ENCODE data around the gene STARD7. TPM values are rescaled to one million over a fixed set of nuclear protein-coding genes. Genes with fewer than 3 reads are reported as not detected.

The STARD7 gene
- total RNA-seq, 1 donor from 2014 or later = 80.2 TPM

- no peak overlapping the region for H3K4me3 Mint-ChIP-seq (ENCODE audit: unreplicated experiment)
- no peak overlapping the region for H3K27ac Mint-ChIP-seq (ENCODE audit: unreplicated experiment)
- H3K27me3 Mint-ChIP-seq (ENCODE audit: unreplicated experiment) = peaks cover 11% of the 10 kb centered on the region
- no peak for TF ChIP-seq CTCF (IDR thresholded peaks at IDR 0.05)
- no peaks in the 10 kb centered on the region for H3K9me3 Mint-ChIP-seq (ENCODE audit: unreplicated experiment)
- H3K36me3 Mint-ChIP-seq (ENCODE audit: unreplicated experiment) = no peaks in the 10 kb centered on the region
- no peaks in the 10 kb centered on the region for H3K4me1 Mint-ChIP-seq (ENCODE audit: unreplicated experiment)
- DNase-seq (ENCODE audit: extremely low spot score, unreplicated experiment) = no peak
Observed at GRCh38 chr2:96156011-96156820, 52.4 kb downstream of the STARD7 start.

GRCh38 chr2:96154506-96155380 is 53.9 kb downstream of the STARD7 start:
- H3K36me3 Mint-ChIP-seq (ENCODE audit: unreplicated experiment) = no peaks in the 10 kb centered on the region
- DNase-seq (ENCODE audit: extremely low spot score, unreplicated experiment) = no peak

GRCh38 chr2:96153991-96154431 is 54.6 kb downstream of the STARD7 start:
- Mint-ChIP-seq H3K4me1 (ENCODE audit: unreplicated experiment) (no peaks in the 10 kb centered on the region), H3K27ac (ENCODE audit: unreplicated experiment) (no peak overlapping the region), H3K36me3 (ENCODE audit: unreplicated experiment) (no peaks in the 10 kb centered on the region), H3K4me3 (ENCODE audit: unreplicated experiment) (no peak overlapping the region), H3K27me3 (ENCODE audit: unreplicated experiment) (peaks cover 2% of the 10 kb centered on the region), H3K9me3 (ENCODE audit: unreplicated experiment) (no peaks in the 10 kb centered on the region)
- DNase-seq (ENCODE audit: extremely low spot score, unreplicated experiment) = no peak
- TF ChIP-seq CTCF (IDR thresholded peaks at IDR 0.05) = no peak

More at GRCh38 chr2:96154506-96155380, 53.9 kb downstream of the STARD7 start:
- peaks cover 8% of the 10 kb centered on the region for H3K27me3 Mint-ChIP-seq (ENCODE audit: unreplicated experiment)
- no peaks in the 10 kb centered on the region for H3K4me1 Mint-ChIP-seq (ENCODE audit: unreplicated experiment)
- H3K27ac Mint-ChIP-seq (ENCODE audit: unreplicated experiment) = no peak overlapping the region
- TF ChIP-seq CTCF (IDR thresholded peaks at IDR 0.05) = no peak
- H3K9me3 Mint-ChIP-seq (ENCODE audit: unreplicated experiment) = no peaks in the 10 kb centered on the region
- H3K4me3 Mint-ChIP-seq (ENCODE audit: unreplicated experiment) = no peak overlapping the region

GRCh38 chr2:96153291-96153713 is 55.3 kb downstream of the STARD7 start:
- H3K4me3 Mint-ChIP-seq (ENCODE audit: unreplicated experiment) = no peak overlapping the region
- H3K4me1 Mint-ChIP-seq (ENCODE audit: unreplicated experiment) = no peaks in the 10 kb centered on the region
- no peak overlapping the region for H3K27ac Mint-ChIP-seq (ENCODE audit: unreplicated experiment)
- TF ChIP-seq CTCF (IDR thresholded peaks at IDR 0.05) = no peak
- H3K27me3 Mint-ChIP-seq (ENCODE audit: unreplicated experiment) = no peaks in the 10 kb centered on the region
- H3K36me3 Mint-ChIP-seq (ENCODE audit: unreplicated experiment) = no peaks in the 10 kb centered on the region
- no peak for DNase-seq (ENCODE audit: extremely low spot score, unreplicated experiment)
- no peaks in the 10 kb centered on the region for H3K9me3 Mint-ChIP-seq (ENCODE audit: unreplicated experiment)
